Stomach (tissue), 9 donors: ENCODE results near the gene ILRUN. TPM values are rescaled to one million over a fixed set of nuclear protein-coding genes. Genes with fewer than 3 reads are reported as not detected.
A peak's percentile ranks its signal among the peaks of the same experiment; 100 is the strongest.

Experiments
- DNase-seq, 2 donors: peaks; one replicate each; pipeline versions ENCODE4 v3.0.0 to v3.0.0-alpha.2; 2013 to 2019
- H3K27ac ChIP-seq, 5 donors: fragments of 200-600 bp in 4 of 5; sonication (generic) in 4 of 5; one replicate each; pipeline ENCODE4 v1.5.1; 2013 to 2019; ENCODE audit warnings: mild to moderate bottlenecking in 1 of 5, moderate library complexity in 1 of 5
- H3K27me3 ChIP-seq, 3 donors: fragments of 200-600 bp; sonication (generic); one replicate each; pipeline ENCODE4 v1.5.1; 2017 to 2019; ENCODE audit warnings: mixed run types in 1 of 3
- H3K36me3 ChIP-seq, 4 donors: fragments of 200-600 bp; sonication (generic); 1 replicate in 3 of 4; 2 replicates in 1 of 4; pipeline ENCODE4 v1.5.1; 2016 to 2019
- H3K4me1 ChIP-seq, 4 donors: fragments of 200-600 bp; sonication (generic); one replicate each; pipeline ENCODE4 v1.5.1; 2016 to 2019
- H3K4me3 ChIP-seq, 4 donors: fragments of 200-600 bp; sonication (generic) in 3 of 4; one replicate each; pipeline ENCODE4 v1.5.1; 2016 to 2019; ENCODE audit warnings: mild to moderate bottlenecking in 1 of 4
- H3K9me3 ChIP-seq, 4 donors: fragments of 200-600 bp; sonication (generic); one replicate each; pipeline ENCODE4 v1.5.1; 2016 to 2019
- EP300 ChIP-seq: sonication (generic); formaldehyde crosslinking; IDR thresholded peaks from one replicate; pipeline ENCODE4 v1.6.1; 2017; ENCODE audit warnings: antibody characterized with exemption
- POLR2A ChIP-seq, 4 donors: fragments of 450-650 bp; IDR thresholded peaks; one replicate each; pipeline ENCODE4 v1.6.1; 2016; ENCODE audit warnings: antibody characterized with exemption in 4 of 4, control low read depth in 2 of 4, mild to moderate bottlenecking in 1 of 4, moderate library complexity in 1 of 4
- POLR2AphosphoS5 ChIP-seq, 3 donors: sonication (generic); formaldehyde crosslinking; IDR thresholded peaks; one replicate each; pipeline ENCODE4 v1.6.1; 2016; ENCODE audit warnings: antibody characterized with exemption in 3 of 3
- WGBS, 5 donors: extraction: QIAGEN DNeasy Blood & Tissue Kit in 3 of 5; methylation state at CpG; one replicate each; pipeline versions ENCODE4 v1.1.5 to v1.1.7; 2013 to 2018; 5-methylcytosine and 5-hydroxymethylcytosine counted together
- intact Hi-C: fragments of 100-400 bp; cut with DNase I; formaldehyde crosslinking; loops from one replicate; pipeline ENCODE4 v1.15.1; 2023; ENCODE audit warnings: low total_unique reads
- polyA plus RNA-seq, 3 donors: library from polyadenylated mRNA; stranded (reverse); fragments of 200-250 nt; gene quantifications; one replicate each; pipeline ENCODE4 v1.2.3, GENCODE V29; 2013
- total RNA-seq, 5 donors: library from RNA; depleted of rRNA; stranded (reverse); fragments of >200 nt; gene quantifications; one replicate each; pipeline versions ENCODE4 v1.1.0 to v1.2.3, GENCODE V29; 2014 to 2016
- TF ChIP-seq, protein P1 (sequence below), 7 experiments: fragments of 450-650 bp in 4 of 7; fragments of 200-600 bp in 3 of 7; sonication (generic) in 3 of 7; IDR thresholded peaks; one replicate each; pipeline ENCODE4 v1.5.1; 2016 to 2019; ENCODE audit warnings: antibody characterized with exemption in 7 of 7, control low read depth in 2 of 7, mild to moderate bottlenecking in 1 of 7
- donor health status: healthy with polysubstance abuse.
- donor health status: Bipolar disorder and iron deficiency.
- donor health status: healthy.

The ILRUN gene
- total and polyA plus RNA-seq, 8 donors = 27.0 to 89.3 (median 43.6) TPM

GRCh38 chr6:34705241-34705640 is 8.7 kb upstream of the ILRUN start:
- H3K4me3 ChIP-seq = no peak overlapping the region
- H3K27ac ChIP-seq = peak overlapping the region in 1 of 5 donors; percentile 64
- no peaks in the 10 kb centered on the region for H3K27me3 ChIP-seq
- no peaks in the 10 kb centered on the region for H3K36me3 ChIP-seq
- H3K9me3 ChIP-seq = no peaks in the 10 kb centered on the region
- H3K4me1 ChIP-seq = peaks cover 5 to 19% (median 12%) of the 10 kb centered on the region in 4 donors
- intact Hi-C loops = no loop called here
- no peak for DNase-seq
- TF ChIP-seq, protein P1, sequence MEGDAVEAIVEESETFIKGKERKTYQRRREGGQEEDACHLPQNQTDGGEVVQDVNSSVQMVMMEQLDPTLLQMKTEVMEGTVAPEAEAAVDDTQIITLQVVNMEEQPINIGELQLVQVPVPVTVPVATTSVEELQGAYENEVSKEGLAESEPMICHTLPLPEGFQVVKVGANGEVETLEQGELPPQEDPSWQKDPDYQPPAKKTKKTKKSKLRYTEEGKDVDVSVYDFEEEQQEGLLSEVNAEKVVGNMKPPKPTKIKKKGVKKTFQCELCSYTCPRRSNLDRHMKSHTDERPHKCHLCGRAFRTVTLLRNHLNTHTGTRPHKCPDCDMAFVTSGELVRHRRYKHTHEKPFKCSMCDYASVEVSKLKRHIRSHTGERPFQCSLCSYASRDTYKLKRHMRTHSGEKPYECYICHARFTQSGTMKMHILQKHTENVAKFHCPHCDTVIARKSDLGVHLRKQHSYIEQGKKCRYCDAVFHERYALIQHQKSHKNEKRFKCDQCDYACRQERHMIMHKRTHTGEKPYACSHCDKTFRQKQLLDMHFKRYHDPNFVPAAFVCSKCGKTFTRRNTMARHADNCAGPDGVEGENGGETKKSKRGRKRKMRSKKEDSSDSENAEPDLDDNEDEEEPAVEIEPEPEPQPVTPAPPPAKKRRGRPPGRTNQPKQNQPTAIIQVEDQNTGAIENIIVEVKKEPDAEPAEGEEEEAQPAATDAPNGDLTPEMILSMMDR (IDR thresholded peaks at IDR 0.05) = no peak
- TF ChIP-seq EP300 = no peak
- TF ChIP-seq POLR2AphosphoS5 (IDR thresholded peaks at IDR 0.05) = no peak
- TF ChIP-seq POLR2A (IDR thresholded peaks at IDR 0.05) = no peak
- WGBS, 5 donors = 27 to 55% (median 41%) methylated on average over 3 of the region's 3 CpGs

DNA sequence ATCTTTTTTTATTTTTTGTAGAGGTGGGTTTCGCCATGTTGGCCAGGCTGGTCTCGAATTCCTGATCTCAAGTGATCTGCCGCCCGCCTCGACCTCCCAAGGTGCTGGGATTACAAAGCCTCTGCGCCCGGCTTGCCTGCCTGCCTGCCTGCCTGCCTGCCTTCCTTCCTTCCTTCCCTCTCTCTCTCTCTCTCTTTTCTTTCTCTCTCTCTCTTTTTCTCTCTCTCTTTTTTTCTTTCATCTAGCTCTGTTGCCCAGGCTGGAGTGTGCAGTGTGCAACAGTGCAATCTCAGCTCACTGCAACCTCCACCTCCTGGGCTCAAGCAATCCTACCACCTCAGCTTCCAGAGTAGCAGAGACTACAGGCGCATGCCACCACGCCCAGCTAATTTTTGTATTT is 4.6 kb upstream of the ILRUN start:
- intact Hi-C loops = no loop called here
- 84 to 93% (median 88%) methylated on average over 9 of the region's 9 CpGs for WGBS, 5 donors
- H3K27ac ChIP-seq = no peak overlapping the region
- no peaks in the 10 kb centered on the region for H3K9me3 ChIP-seq
- H3K4me3 ChIP-seq = no peak overlapping the region
- H3K27me3 ChIP-seq = no peaks in the 10 kb centered on the region
- no peak for DNase-seq
- H3K36me3 ChIP-seq = no peaks in the 10 kb centered on the region
- peaks cover 0 to 21% (median 5%) of the 10 kb centered on the region in 4 donors for H3K4me1 ChIP-seq
- no peak for TF ChIP-seq POLR2AphosphoS5 (IDR thresholded peaks at IDR 0.05)
- no peak for TF ChIP-seq POLR2A (IDR thresholded peaks at IDR 0.05)
- TF ChIP-seq EP300 = no peak
- TF ChIP-seq, protein P1 (IDR thresholded peaks at IDR 0.05) = no peak

- Histone ChIP-seq H3K27me3 (no peaks in the 10 kb centered on the region), H3K36me3 (no peaks in the 10 kb centered on the region), H3K27ac (no peak overlapping the region), H3K4me3 (no peak overlapping the region), H3K9me3 (no peaks in the 10 kb centered on the region), H3K4me1 (peaks cover 17 to 38% (median 33%) of the 10 kb centered on the region in 4 donors)
- 90 to 94% (median 92%) methylated on average over 5 of the region's 5 CpGs for WGBS, 5 donors
- DNase-seq = no peak
- no peak for TF ChIP-seq POLR2AphosphoS5 (IDR thresholded peaks at IDR 0.05)
- TF ChIP-seq, protein P1 (IDR thresholded peaks at IDR 0.05) = no peak
- TF ChIP-seq EP300 = no peak
- no peak for TF ChIP-seq POLR2A (IDR thresholded peaks at IDR 0.05)
- intact Hi-C loops = no loop called here
These were observed 1.5 kb upstream of the ILRUN start for GRCh38 chr6:34697904-34698559.

- H3K27me3 ChIP-seq = no peaks in the 10 kb centered on the region
These were observed 923 bp upstream of the ILRUN start for GRCh38 chr6:34697544-34697836.

More at GRCh38 chr6:34697544-34697836, 923 bp upstream of the ILRUN start:
- intact Hi-C loops = no loop called here
- TF ChIP-seq, protein P1 (IDR thresholded peaks at IDR 0.05) = no peak
- TF ChIP-seq EP300 = no peak
- TF ChIP-seq POLR2A (IDR thresholded peaks at IDR 0.05) = no peak
- TF ChIP-seq POLR2AphosphoS5 (IDR thresholded peaks at IDR 0.05) = no peak
- 58 to 73% (median 69%) methylated on average over 5 of the region's 5 CpGs for WGBS, 5 donors
- no peak for DNase-seq
- H3K4me1 ChIP-seq = peaks cover 17 to 41% (median 37%) of the 10 kb centered on the region in 4 donors
- H3K4me3 ChIP-seq = peak overlapping the region; percentile 86 to 97 (median 88)
- no peaks in the 10 kb centered on the region for H3K9me3 ChIP-seq
- H3K36me3 ChIP-seq = no peaks in the 10 kb centered on the region
- H3K27ac ChIP-seq = peak overlapping the region in 3 of 5 donors; percentile 95 to 97 (median 97)
